HG03432 (cell line): Measurements from ENCODE around the gene ZC3H13.

ENCODE experiments used
- ATAC-seq: cut with Tn5 transposase; IDR thresholded peaks from one replicate; pipeline ENCODE4 v1.9.1; 2021; ENCODE audit warnings: mild to moderate bottlenecking, moderate library complexity; ENCODE audit not compliant: unreplicated experiment

ZC3H13 gene

DNA sequence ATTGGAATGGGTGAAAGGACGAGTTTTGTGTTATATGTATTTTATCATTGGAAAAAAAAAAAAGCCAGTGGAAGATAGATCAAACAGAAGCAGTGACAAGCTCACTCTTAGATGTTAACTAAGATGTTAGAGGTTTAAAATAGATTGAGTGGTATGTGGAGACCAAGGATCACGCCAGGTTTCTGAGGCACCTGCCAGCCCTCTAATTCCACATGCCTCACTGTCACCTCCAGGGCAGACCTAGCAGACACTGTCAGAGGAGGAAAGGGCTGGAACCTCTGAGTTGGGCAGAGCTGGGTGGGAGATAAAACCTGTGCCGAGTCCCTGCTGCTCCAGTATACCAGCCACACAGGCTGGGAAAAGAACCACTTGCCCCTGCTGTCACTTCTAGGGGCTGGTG is 143.5 kb downstream of the ZC3H13 start:
- no peak for ATAC-seq

DNA sequence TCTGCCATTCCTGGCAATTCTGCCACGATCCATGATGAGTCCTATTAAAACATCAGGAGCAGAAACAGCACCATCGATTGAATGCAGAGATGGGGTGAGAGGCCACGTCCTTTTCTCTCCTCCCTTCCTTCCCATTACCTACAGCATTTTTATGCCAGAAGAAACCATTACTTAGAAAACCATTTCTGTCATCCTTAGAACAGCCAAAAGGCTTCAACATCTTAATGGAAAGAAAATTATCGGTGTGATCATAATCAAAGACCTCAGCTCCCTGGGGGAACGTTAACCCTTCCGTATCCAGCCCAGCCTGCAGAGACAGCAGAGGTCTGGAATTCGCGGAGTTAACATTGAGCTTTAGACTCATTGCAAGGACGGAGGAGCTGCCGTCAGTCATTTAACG is 145.0 kb downstream of the ZC3H13 start:
- no peak for ATAC-seq
